CD4-positive, alpha-beta T cell treated with Interleukin-15 for 1 hour (primary cell): ENCODE data around the gene TMED10.
A peak's percentile ranks its signal among the peaks of the same experiment; 100 is the strongest.
"Not testable (repeated sequence)": the region's sequence is repeated elsewhere in the genome, so short reads cannot be mapped to it uniquely, and the experiment has no call there.

Experiments
- DNase-seq: peaks from one replicate; pipeline ENCODE4 v3.0.0-alpha.2; 2020

The TMED10 gene

GRCh38 chr14:75156111-75156510 is 20.3 kb downstream of the TMED10 start:
- DNase-seq, result no peak

GRCh38 chr14:75155169-75155568 is 21.2 kb downstream of the TMED10 start:
- DNase-seq, result no peak

GRCh38 chr14:75153295-75153694 is 23.1 kb downstream of the TMED10 start:
- DNase-seq, result no peak

GRCh38 chr14:75151851-75152250 is 24.6 kb downstream of the TMED10 start:
- no peak for DNase-seq

- DNase-seq, result not testable (repeated sequence)
Observed at GRCh38 chr14:75150637-75151036, 25.8 kb downstream of the TMED10 start.

GRCh38 chr14:75150150-75150549 is 26.3 kb downstream of the TMED10 start:
- DNase-seq, result no peak

- peak; percentile 63 for DNase-seq
Observed at GRCh38 chr14:75147423-75148071, 28.9 kb downstream of the TMED10 start.

GRCh38 chr14:75144944-75145343 is 31.5 kb downstream of the TMED10 start:
- DNase-seq, result peak; percentile 61

GRCh38 chr14:75143761-75144527 is 32.5 kb downstream of the TMED10 start:
- DNase-seq, result no peak

GRCh38 chr14:75142494-75142893 is 33.9 kb downstream of the TMED10 start:
- DNase-seq, result no peak

- DNase-seq, result peak; percentile 34
Observed at GRCh38 chr14:75141967-75142366, 34.4 kb downstream of the TMED10 start.

GRCh38 chr14:75141062-75141461 is 35.4 kb downstream of the TMED10 start:
- DNase-seq, result peak; percentile 26

GRCh38 chr14:75140620-75141019 is 35.8 kb downstream of the TMED10 start:
- no peak for DNase-seq

GRCh38 chr14:75139185-75139584 is 37.2 kb downstream of the TMED10 start:
- DNase-seq, result no peak

- DNase-seq, result no peak
Observed at GRCh38 chr14:75138492-75138891, 37.9 kb downstream of the TMED10 start.

GRCh38 chr14:75134644-75135043 is 41.8 kb downstream of the TMED10 start:
- no peak for DNase-seq

GRCh38 chr14:75133597-75133996 is 42.8 kb downstream of the TMED10 start:
- no peak for DNase-seq

GRCh38 chr14:75132382-75133086 is 43.9 kb downstream of the TMED10 start:
- peak; percentile 52 for DNase-seq

GRCh38 chr14:75128596-75128990 is 47.8 kb downstream of the TMED10 start:
- DNase-seq, result no peak

- DNase-seq, result no peak
Observed at GRCh38 chr14:75127903-75128595, 48.4 kb downstream of the TMED10 start.

GRCh38 chr14:75127474-75127820 is 49.0 kb downstream of the TMED10 start:
- DNase-seq, result not testable (repeated sequence)

GRCh38 chr14:75126679-75127473 is 49.5 kb downstream of the TMED10 start, which contains the start of gene NEK9:
Gene NEK9 (minus strand): TSS chr14:75127048. CDS start chr14:75126921, 127 bp downstream.
- DNase-seq, result peak; percentile 90
